Left kidney (tissue), 2 donors: ENCODE data around the gene CNTNAP2. TPM values are rescaled to one million over a fixed set of nuclear protein-coding genes. Genes with fewer than 3 reads are reported as not detected.

Source experiments
- DNase-seq: peaks from one replicate; pipeline ENCODE4 v3.0.0-alpha.2; 2013
- polyA plus RNA-seq: library from polyadenylated mRNA; unstranded; fragments of 120-200 nt; gene quantifications from one replicate; pipeline ENCODE4 v1.2.1, GENCODE V29; 2013; ENCODE audit not compliant: insufficient read length

The CNTNAP2 gene
- polyA plus RNA-seq, 1 donor, result 26.4 TPM

- no peak for DNase-seq
Measured at GRCh38 chr7:148149730-148150129, 2033.1 kb downstream of the CNTNAP2 start.

GRCh38 chr7:148151778-148152177 lies 2035.2 kb downstream of the CNTNAP2 start:
- no peak for DNase-seq

GRCh38 chr7:148153616-148154284 lies 2037.1 kb downstream of the CNTNAP2 start:
- no peak for DNase-seq

- DNase-seq, result no peak
Measured at GRCh38 chr7:148155000-148155399, 2038.4 kb downstream of the CNTNAP2 start.

GRCh38 chr7:148155826-148156225 lies 2039.2 kb downstream of the CNTNAP2 start:
- DNase-seq, result no peak

- no peak for DNase-seq
Measured at GRCh38 chr7:148156233-148156632, 2039.6 kb downstream of the CNTNAP2 start.

GRCh38 chr7:148159331-148159730 lies 2042.7 kb downstream of the CNTNAP2 start:
- no peak for DNase-seq

- no peak for DNase-seq
Measured at GRCh38 chr7:148161776-148162175, 2045.2 kb downstream of the CNTNAP2 start.

GRCh38 chr7:148162808-148163207 lies 2046.2 kb downstream of the CNTNAP2 start:
- no peak for DNase-seq

- DNase-seq, result no peak
Measured at GRCh38 chr7:148163246-148163645, 2046.6 kb downstream of the CNTNAP2 start.

GRCh38 chr7:148172920-148173319 lies 2056.3 kb downstream of the CNTNAP2 start:
- DNase-seq, result no peak

GRCh38 chr7:148173369-148173768 lies 2056.8 kb downstream of the CNTNAP2 start:
- no peak for DNase-seq

- DNase-seq, result no peak
Measured at GRCh38 chr7:148174376-148174775, 2057.8 kb downstream of the CNTNAP2 start.

GRCh38 chr7:148175512-148175911 lies 2058.9 kb downstream of the CNTNAP2 start:
- DNase-seq, result no peak

GRCh38 chr7:148177972-148178371 lies 2061.4 kb downstream of the CNTNAP2 start:
- DNase-seq, result no peak

- DNase-seq, result no peak
Measured at GRCh38 chr7:148180075-148180474, 2063.5 kb downstream of the CNTNAP2 start.

- DNase-seq, result no peak
Measured at GRCh38 chr7:148182264-148182663, 2065.7 kb downstream of the CNTNAP2 start.

- no peak for DNase-seq
Measured at GRCh38 chr7:148185041-148185440, 2068.4 kb downstream of the CNTNAP2 start.

GRCh38 chr7:148187471-148187870 lies 2070.9 kb downstream of the CNTNAP2 start:
- no peak for DNase-seq

- DNase-seq, result no peak
Measured at GRCh38 chr7:148191391-148192065, 2074.9 kb downstream of the CNTNAP2 start.

- no peak for DNase-seq
Measured at GRCh38 chr7:148192491-148192890, 2075.9 kb downstream of the CNTNAP2 start.

- no peak for DNase-seq
Measured at GRCh38 chr7:148201992-148202391, 2085.4 kb downstream of the CNTNAP2 start.

- DNase-seq, result no peak
Measured at GRCh38 chr7:148204639-148205304, 2088.2 kb downstream of the CNTNAP2 start.
